ENCODE measurements around the gene ZNF584. TPM values are rescaled to one million over a fixed set of nuclear protein-coding genes. Genes with fewer than 3 reads are reported as not detected.

ZNF584 gene
- polyA plus RNA-seq, 6 donors from 2014 or later: 3.6 to 6.2 (median 4.5) TPM

DNA sequence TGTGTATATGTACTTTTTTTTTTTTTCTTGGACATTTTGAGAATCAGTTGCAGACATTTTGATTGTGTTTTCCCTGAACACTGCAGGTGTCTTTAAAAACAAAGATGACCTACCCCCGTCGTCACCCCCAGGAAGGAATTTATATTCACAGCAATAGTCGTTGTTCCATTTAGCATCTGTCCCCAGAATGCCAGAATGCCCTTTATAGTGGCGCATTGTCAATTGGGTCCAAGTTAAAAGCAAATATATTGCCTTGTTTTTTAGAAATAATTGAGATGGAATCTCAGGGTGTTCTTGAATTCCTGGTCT lies 14.8 kb upstream of the ZNF584 start:
- no peak overlapping the region for H3K27ac Mint-ChIP-seq
- no peaks in the 10 kb centered on the region for H3K9me3 Mint-ChIP-seq
- H3K4me3 Mint-ChIP-seq: no peak overlapping the region
- peaks cover 18 to 24% (median 22%) of the 10 kb centered on the region in 3 donors for H3K4me1 Mint-ChIP-seq
- DNase-seq (no peak), ATAC-seq (ENCODE audit: low read depth in 2 of 2) (no peak)
- peaks cover 17 to 23% of the 10 kb centered on the region in 2 donors for H3K36me3 Mint-ChIP-seq
- H3K27me3 Mint-ChIP-seq: peaks cover 0 to 24% (median 23%) of the 10 kb centered on the region in 3 donors

- Mint-ChIP-seq H3K4me3 (peak overlapping the region in 1 of 8 donors; percentile 29), H3K36me3 (peaks cover 11 to 23% of the 10 kb centered on the region in 2 donors), H3K4me1 (peaks cover 13 to 22% (median 20%) of the 10 kb centered on the region in 3 donors), H3K27ac (peak overlapping the region in 1 of 6 donors; percentile 46), H3K9me3 (no peaks in the 10 kb centered on the region), H3K27me3 (peaks cover 6 to 28% (median 23%) of the 10 kb centered on the region in 3 donors)
- DNase-seq: no peak
- no peak for ATAC-seq (ENCODE audit: low read depth in 2 of 2)
Observed at GRCh38 chr19:58394821-58395219, 13.6 kb upstream of the ZNF584 start.

DNA sequence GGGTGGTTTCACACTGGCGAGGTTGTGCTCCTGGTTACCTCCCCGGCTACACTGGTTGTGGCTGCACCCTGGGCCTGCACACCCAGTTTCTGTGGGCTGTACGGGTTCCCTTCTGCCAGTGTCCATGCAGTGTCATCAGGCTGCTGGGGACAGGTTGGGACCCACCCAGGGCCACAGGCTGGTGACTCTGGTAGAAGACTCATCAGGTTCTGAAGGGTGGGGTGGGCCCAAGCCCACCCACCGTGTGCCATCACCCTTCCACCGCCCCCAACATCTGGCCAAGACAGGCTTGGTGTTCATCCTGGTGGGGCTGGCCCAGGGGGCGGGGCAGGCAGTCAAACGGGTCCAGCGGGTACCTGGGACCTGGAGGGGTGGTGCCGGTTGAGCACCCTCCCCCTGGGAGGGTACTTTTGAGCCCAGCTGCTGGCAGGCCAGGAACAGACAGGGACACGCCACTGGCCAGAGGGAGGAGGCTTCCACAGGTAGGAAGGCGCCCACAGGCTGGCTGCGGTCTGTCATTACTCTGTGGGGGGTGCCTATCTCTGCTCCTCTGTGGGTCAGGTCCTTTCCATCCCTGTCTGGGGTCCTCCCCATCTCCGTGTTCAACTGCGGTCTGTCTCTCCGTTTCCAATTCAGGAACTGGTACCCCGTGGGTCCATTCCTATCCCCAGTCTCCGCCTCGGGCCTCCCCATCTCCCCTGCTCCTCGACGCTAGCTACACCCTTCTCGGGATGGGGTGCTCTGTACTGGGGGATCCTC lies 13.1 kb upstream of the ZNF584 start, which contains the start of gene RNF225:
Gene RNF225 (plus strand): TSS at position 437 of the 759 bp plus-strand sequence. CDS start 434 bp downstream, outside the sequence.
- H3K9me3 Mint-ChIP-seq: no peaks in the 10 kb centered on the region
- H3K27ac Mint-ChIP-seq: peak within 1 kb of the TSS in 1 of 6 donors; percentile 46
- H3K27me3 Mint-ChIP-seq: peaks cover 6 to 28% (median 23%) of the 10 kb centered on the region in 3 donors
- no peak for ATAC-seq (ENCODE audit: low read depth in 2 of 2)
- peaks cover 15 to 22% (median 19%) of the 10 kb centered on the region in 3 donors for H3K4me1 Mint-ChIP-seq
- H3K4me3 Mint-ChIP-seq: peak within 1 kb of the TSS in 4 of 8 donors; percentile 15 to 62 (median 26)
- peaks cover 11 to 23% of the 10 kb centered on the region in 2 donors for H3K36me3 Mint-ChIP-seq
- no peak for DNase-seq

- no peaks in the 10 kb centered on the region for H3K9me3 Mint-ChIP-seq
- H3K4me1 Mint-ChIP-seq: peaks cover 21 to 22% (median 21%) of the 10 kb centered on the region in 3 donors
- peaks cover 6 to 32% (median 23%) of the 10 kb centered on the region in 3 donors for H3K27me3 Mint-ChIP-seq
- H3K36me3 Mint-ChIP-seq: peaks cover 11 to 23% of the 10 kb centered on the region in 2 donors
- DNase-seq (no peak), ATAC-seq (ENCODE audit: low read depth in 2 of 2) (no peak)
- no peak overlapping the region for H3K27ac Mint-ChIP-seq
- H3K4me3 Mint-ChIP-seq: peak overlapping the region in 2 of 8 donors; percentile 24 to 29
Observed at GRCh38 chr19:58395979-58396627, 12.3 kb upstream of the ZNF584 start.

DNA sequence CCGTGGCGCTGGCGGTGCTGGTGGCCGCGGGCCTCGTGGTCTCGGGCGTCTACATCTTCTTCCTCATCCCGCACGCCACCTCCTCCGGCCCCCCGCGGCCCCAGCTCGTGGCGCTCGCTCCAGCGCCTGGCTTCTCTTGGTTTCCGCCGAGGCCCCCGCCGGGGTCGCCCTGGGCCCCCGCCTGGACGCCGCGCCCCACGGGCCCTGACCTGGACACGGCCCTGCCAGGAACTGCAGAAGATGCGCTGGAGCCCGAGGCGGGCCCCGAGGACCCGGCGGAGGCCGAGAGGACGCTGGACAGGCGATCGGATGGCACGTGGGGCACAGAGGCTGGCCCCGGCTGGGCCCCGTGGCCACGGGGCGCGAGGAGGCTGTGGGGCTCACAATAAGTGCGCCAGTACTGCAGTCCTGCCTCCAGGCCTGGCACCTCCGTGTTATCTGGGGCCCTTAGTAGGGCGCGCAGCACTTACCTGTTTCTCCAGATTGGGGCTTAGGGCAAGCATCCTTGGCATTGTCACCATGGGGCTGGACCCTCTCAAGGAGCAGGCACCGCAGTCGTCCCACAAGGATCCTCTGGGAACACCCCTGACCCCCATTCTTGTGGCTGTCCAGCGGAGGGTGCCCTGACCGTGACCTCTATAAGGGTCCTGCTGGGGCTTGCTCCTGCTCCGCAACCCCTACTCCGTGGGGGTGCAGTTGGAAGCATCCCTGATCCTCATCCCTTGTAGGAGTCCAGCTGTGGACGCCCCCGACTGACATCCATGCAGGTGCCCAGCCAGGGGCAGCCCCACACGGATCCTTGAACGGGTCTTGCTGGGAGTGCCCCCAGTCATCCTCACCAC lies 11.5 kb upstream of the ZNF584 start:
- H3K27me3 Mint-ChIP-seq: peaks cover 6 to 34% (median 23%) of the 10 kb centered on the region in 3 donors
- DNase-seq (no peak), ATAC-seq (ENCODE audit: low read depth in 2 of 2) (no peak)
- no peak overlapping the region for H3K27ac Mint-ChIP-seq
- H3K4me3 Mint-ChIP-seq: peak overlapping the region in 5 of 8 donors; percentile 5 to 58 (median 28)
- peaks cover 22 to 26% (median 25%) of the 10 kb centered on the region in 3 donors for H3K4me1 Mint-ChIP-seq
- peaks cover 11 to 23% of the 10 kb centered on the region in 2 donors for H3K36me3 Mint-ChIP-seq
- no peaks in the 10 kb centered on the region for H3K9me3 Mint-ChIP-seq

GRCh38 chr19:58397533-58398037 lies 10.9 kb upstream of the ZNF584 start:
- Mint-ChIP-seq H3K4me1 (peaks cover 20 to 26% (median 25%) of the 10 kb centered on the region in 3 donors), H3K27me3 (peaks cover 6 to 34% (median 23%) of the 10 kb centered on the region in 3 donors), H3K27ac (no peak overlapping the region), H3K36me3 (peaks cover 11 to 23% of the 10 kb centered on the region in 2 donors), H3K4me3 (peak overlapping the region in 4 of 8 donors; percentile 24 to 71 (median 43)), H3K9me3 (no peaks in the 10 kb centered on the region)
- no peak for DNase-seq
- no peak for ATAC-seq (ENCODE audit: low read depth in 2 of 2)

- H3K9me3 Mint-ChIP-seq: no peaks in the 10 kb centered on the region
- no peak overlapping the region for H3K27ac Mint-ChIP-seq
- ATAC-seq (ENCODE audit: low read depth in 2 of 2): no peak
- H3K36me3 Mint-ChIP-seq: peaks cover 11 to 19% of the 10 kb centered on the region in 2 donors
- H3K27me3 Mint-ChIP-seq: peaks cover 6 to 34% (median 23%) of the 10 kb centered on the region in 3 donors
- no peak for DNase-seq
- peaks cover 16 to 26% (median 25%) of the 10 kb centered on the region in 3 donors for H3K4me1 Mint-ChIP-seq
- peak overlapping the region in 2 of 8 donors; percentile 29 to 71 for H3K4me3 Mint-ChIP-seq
Observed at GRCh38 chr19:58398087-58398486, 10.4 kb upstream of the ZNF584 start.

- H3K4me3 Mint-ChIP-seq: no peak overlapping the region
- ATAC-seq (ENCODE audit: low read depth in 2 of 2): no peak
- DNase-seq: no peak
- peak overlapping the region in 1 of 6 donors; percentile 57 for H3K27ac Mint-ChIP-seq
- H3K4me1 Mint-ChIP-seq: peaks cover 16 to 26% (median 24%) of the 10 kb centered on the region in 3 donors
- peaks cover 8 to 14% of the 10 kb centered on the region in 2 donors for H3K36me3 Mint-ChIP-seq
- no peaks in the 10 kb centered on the region for H3K9me3 Mint-ChIP-seq
- H3K27me3 Mint-ChIP-seq: peaks cover 6 to 34% (median 23%) of the 10 kb centered on the region in 3 donors
Observed at GRCh38 chr19:58398545-58398944, 9.9 kb upstream of the ZNF584 start.

DNA sequence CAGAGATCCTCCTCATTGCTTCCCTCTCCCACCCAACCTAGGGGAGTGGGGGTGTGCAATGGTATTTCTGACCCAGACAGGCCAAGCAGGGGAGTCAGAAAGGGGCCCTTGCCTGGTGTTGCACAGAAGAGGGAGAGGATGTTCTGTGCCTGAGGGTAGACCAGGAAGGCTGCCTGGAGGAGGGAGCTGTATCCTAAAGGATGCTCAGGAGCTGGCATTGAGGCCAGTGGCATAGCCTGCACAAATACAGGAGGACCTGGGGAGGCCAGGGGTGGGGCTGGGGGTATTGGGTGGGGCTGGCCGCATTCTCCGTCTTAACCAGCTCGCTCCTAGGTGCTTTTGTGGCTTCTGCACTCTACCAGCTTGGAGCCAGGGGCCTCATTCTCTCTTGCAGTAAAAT lies 8.5 kb upstream of the ZNF584 start:
- H3K9me3 Mint-ChIP-seq: no peaks in the 10 kb centered on the region
- peaks cover under 1 to 2% of the 10 kb centered on the region in 2 donors for H3K36me3 Mint-ChIP-seq
- no peak overlapping the region for H3K27ac Mint-ChIP-seq
- ATAC-seq (ENCODE audit: low read depth in 2 of 2): no peak
- H3K27me3 Mint-ChIP-seq: peaks cover 6 to 34% (median 23%) of the 10 kb centered on the region in 3 donors
- peak overlapping the region in 7 of 8 donors; percentile 42 to 93 (median 62) for H3K4me3 Mint-ChIP-seq
- peaks cover 13 to 19% (median 16%) of the 10 kb centered on the region in 3 donors for H3K4me1 Mint-ChIP-seq
- DNase-seq: no peak

- H3K4me3 Mint-ChIP-seq: peak overlapping the region; percentile 41 to 95 (median 90)
- no peak for DNase-seq
- H3K4me1 Mint-ChIP-seq: peaks cover 13 to 19% (median 16%) of the 10 kb centered on the region in 3 donors
- H3K27me3 Mint-ChIP-seq: peaks cover 6 to 34% (median 22%) of the 10 kb centered on the region in 3 donors
- no peaks in the 10 kb centered on the region for H3K9me3 Mint-ChIP-seq
- H3K27ac Mint-ChIP-seq: peak overlapping the region in 5 of 6 donors; percentile 33 to 99 (median 90)
- no peaks in the 10 kb centered on the region for H3K36me3 Mint-ChIP-seq
- ATAC-seq (ENCODE audit: low read depth in 2 of 2): no peak
Observed at GRCh38 chr19:58400316-58400915, 8.0 kb upstream of the ZNF584 start.

DNA sequence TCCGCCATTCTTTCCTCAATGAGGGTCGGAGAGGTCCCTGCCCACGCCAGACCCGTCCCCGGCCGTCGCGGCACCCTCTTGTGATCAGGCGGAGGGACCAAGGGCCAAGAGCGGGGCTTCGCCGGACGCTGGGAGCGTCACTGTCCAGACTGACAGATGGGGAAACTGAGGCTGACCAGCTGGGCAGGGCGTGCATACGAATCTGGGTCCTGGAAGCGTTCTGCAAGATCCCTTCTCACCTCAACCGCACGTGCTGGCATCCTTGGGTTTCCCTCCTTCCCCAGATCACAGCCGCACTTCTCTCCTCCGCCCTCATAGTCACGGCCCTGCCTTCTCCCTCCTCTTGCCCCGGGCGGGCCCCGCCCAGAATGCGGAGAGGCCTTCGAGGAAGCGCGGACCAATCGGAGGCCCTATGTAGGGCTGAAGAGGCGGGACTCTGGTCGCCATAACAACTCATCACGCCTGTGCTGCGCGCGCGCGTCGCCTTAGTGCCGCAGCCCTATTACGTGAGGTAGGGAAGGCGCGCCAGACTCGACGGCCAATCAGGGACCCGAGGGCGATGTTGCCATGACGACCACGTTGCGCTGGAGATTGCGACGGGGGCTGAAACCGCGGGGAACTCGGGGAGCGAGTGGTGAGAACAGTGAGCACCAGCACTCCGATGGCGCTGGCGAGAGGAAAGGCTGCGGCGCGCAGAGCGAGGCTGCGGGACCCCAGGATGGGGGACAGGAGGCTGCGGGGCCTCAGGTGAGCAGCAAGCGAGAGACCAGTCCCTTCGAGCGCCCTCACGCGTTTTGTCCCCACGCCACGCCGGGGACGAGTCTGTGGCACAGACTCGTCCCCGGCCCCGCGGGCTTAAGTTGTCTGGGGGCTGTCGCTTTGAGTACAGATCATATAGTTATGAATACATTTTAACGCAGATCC lies 7.3 kb upstream of the ZNF584 start:
- DNase-seq (peak; percentile 99), ATAC-seq (ENCODE audit: low read depth in 2 of 2) (peak; percentile 94 to 96)
- peaks cover 6 to 28% (median 15%) of the 10 kb centered on the region in 3 donors for H3K27me3 Mint-ChIP-seq
- H3K4me3 Mint-ChIP-seq: peak overlapping the region; percentile 79 to 95 (median 94)
- H3K4me1 Mint-ChIP-seq: peaks cover 7 to 16% (median 13%) of the 10 kb centered on the region in 3 donors
- no peaks in the 10 kb centered on the region for H3K9me3 Mint-ChIP-seq
- no peaks in the 10 kb centered on the region for H3K36me3 Mint-ChIP-seq
- H3K27ac Mint-ChIP-seq: peak overlapping the region; percentile 90 to 99 (median 98)
